ENCODE data around the gene TRIM24.
A peak's percentile ranks its signal among the peaks of the same experiment; 100 is the strongest.
"Not testable (repeated sequence)": the region's sequence is repeated elsewhere in the genome, so short reads cannot be mapped to it uniquely, and the experiment has no call there.

TRIM24 gene

DNA sequence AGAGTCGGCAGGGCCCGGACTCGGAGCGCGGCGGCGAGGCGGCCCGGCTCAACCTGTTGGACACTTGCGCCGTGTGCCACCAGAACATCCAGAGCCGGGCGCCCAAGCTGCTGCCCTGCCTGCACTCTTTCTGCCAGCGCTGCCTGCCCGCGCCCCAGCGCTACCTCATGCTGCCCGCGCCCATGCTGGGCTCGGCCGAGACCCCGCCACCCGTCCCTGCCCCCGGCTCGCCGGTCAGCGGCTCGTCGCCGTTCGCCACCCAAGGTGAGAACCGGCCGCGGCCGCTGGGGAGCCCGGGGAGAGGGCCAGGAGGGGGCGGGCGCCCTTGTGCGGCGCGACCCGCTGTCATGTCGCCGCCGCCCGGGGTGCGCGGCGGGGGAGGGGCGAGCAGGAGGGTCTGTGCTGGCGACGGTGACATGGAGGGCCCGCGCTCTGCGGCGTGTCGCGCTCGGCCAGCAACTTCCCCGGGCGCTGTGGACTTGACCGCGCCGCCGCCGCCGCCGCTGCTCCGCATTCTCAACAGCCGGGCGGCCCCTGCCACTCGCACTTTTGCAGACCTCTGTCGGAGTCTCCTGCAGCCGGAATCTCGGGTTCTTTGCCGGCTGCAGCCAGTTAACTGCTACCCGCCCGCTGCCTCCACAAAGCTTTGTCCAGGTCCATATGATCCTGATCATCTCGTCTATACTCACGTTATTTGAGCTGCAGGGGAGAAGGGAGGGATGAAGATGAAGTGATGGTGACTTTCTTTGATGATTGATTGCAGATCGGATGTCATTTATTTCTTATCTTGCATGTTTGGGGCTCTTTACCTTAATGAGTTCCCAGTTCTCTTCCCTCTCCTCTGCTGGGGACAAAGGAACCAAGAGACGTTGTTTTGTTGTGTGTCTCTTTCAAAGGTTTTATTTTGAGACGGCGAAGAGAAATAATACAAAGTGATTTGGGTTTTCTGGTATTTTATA is 869 bp downstream of the TRIM24 start:
- DNase-seq = peak; percentile 33 to 64 (median 44)

DNA sequence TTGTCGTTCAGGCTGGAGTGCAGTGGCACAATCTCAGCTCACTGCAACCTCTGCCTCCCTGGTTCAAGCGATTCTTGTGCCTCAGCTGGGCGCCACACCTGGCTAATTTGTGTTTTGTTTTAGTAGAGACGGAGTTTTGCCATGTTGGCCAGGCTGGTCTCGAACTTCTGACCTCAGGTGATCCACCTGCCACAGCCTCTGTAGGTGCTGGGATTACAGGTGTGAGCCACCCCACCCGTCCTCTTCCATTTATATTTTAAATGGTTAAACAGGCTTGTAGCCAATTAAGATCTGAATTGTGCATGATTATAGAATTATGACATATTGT is 3.2 kb downstream of the TRIM24 start:
- DNase-seq = not testable (repeated sequence)

DNA sequence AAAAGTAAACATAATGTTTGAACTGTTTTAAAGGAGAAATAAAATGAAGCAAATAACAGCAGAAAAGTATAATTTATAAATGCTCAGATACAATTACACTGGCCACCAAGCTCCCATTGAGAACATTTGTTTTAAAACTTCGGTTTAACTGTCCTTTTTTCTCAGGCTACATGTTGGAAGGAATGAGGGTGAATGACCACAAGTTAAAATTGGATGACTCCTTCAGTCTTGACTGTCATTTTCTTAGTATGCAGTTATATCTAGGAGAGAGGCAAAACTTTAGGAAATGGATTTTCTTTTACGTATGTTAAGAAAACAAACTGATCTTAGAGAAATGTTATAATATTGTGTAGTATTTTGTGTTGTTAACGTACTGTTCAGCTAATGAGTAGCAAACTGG is 5.0 kb downstream of the TRIM24 start:
- DNase-seq = no peak

GRCh38 chr7:138466069-138466756 is 6.2 kb downstream of the TRIM24 start:
- DNase-seq = not testable (repeated sequence)

GRCh38 chr7:138468244-138469123 is 8.4 kb downstream of the TRIM24 start:
- DNase-seq = no peak

GRCh38 chr7:138470391-138471157 is 10.5 kb downstream of the TRIM24 start:
- DNase-seq = no peak

GRCh38 chr7:138472292-138473079 is 12.4 kb downstream of the TRIM24 start:
- DNase-seq = no peak

- no peak for DNase-seq
Observed at GRCh38 chr7:138475377-138475776, 15.3 kb downstream of the TRIM24 start.

GRCh38 chr7:138477081-138477578 is 17.1 kb downstream of the TRIM24 start:
- DNase-seq = no peak

GRCh38 chr7:138477581-138477980 is 17.5 kb downstream of the TRIM24 start:
- no peak for DNase-seq

GRCh38 chr7:138478499-138478908 is 18.4 kb downstream of the TRIM24 start:
- peak in 1 of 5 donors; percentile 26 for DNase-seq

DNA sequence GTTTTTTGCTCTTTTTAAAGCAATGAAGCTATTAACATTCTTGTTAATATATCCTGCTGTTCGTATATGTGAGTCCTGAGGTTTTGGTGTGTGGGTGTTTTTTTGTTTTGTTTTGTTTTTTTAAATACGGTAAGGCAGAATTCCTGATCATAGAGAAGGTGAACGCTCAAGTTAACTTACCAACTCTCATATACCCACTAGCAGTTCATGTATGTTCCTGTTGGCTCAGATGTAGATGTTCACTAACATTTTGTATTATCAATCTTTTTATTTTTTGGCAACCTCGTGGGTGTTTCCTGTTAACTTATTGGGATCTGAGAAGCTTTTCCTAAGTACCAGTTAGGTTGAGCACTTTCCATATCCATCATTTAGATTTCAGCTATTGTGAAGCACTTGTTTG is 20.5 kb downstream of the TRIM24 start:
- no peak for DNase-seq

- no peak for DNase-seq
Observed at GRCh38 chr7:138481447-138482380, 21.7 kb downstream of the TRIM24 start.

- DNase-seq = no peak
Observed at GRCh38 chr7:138483531-138483930, 23.5 kb downstream of the TRIM24 start.

DNA sequence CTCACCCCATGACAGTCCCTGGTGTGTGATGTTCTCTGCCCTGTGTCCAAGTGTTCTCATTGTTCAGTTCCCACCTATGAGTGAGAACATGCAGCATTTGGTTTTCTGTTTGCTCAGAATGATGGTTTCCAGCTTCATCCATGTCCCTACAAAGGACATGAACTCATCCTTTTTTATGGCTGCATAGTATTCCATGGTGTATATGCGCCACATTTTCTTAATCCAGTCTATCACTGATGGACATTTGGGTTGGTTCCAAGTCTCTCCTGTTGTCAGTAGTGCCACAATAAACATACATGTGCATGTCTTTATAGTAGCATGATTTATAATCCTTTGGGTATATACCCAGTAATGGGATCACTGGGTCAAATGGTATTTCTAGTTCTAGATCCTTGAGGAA is 25.4 kb downstream of the TRIM24 start:
- DNase-seq = not testable (repeated sequence)

GRCh38 chr7:138489139-138489538 is 29.1 kb downstream of the TRIM24 start:
- not testable (repeated sequence) for DNase-seq

DNA sequence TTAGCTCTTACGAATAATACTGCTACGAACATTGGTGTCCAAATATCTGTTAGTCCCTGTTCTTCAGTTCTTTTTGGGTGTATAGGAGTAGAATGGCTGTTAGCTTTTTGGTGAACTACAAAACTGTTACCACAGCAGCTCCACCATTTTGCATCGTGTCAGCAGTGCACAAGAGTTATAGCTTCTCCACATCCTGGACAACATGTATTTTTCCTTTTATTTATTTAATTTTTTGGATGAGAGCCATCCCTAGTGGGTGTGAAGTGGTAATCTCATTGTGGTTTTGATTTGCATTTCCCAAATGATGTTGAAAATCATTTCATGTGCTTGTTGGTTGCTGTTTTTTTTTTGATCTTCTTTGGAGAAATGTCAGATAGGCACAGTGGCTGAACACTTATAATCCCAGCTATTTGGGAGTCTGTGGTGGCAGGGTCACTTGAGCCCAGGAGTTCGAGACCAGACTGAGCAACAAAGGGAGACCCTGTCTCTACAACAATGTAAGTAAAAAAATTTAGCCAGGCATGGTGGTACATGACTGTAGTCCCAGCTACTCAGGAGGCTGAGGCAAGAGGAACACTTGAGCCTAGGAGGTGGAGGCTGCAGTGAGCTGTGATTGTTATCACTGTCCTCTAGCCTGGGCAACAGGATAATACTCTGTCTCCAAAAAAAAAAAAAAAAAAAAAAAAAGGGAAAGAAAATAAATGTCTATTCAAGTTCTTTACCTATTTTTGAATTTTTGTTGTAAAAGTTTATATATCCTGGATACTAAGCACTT is 31.7 kb downstream of the TRIM24 start:
- DNase-seq = no peak

DNA sequence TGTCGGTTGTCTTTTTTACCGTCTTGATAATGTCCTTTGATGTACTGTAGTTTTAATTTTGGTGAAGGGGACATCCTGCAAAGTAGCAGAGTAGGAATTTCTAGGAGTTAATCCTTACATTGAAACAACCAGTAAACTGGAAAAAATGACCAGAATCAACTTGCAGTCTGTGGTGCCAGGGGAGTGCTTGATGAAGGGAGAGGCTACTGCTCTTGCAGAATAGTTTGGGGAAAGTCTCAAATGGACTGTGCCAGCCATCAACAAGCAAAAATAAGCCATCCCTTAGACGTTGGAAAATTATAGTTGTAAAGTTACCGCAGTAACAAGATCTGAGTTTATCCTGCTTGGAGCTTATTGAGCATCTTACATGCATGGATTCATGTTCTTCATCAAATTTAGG is 32.4 kb downstream of the TRIM24 start:
- no peak for DNase-seq

GRCh38 chr7:138493535-138493934 is 33.5 kb downstream of the TRIM24 start:
- no peak for DNase-seq

Measured in T-helper 1 cell (primary cell).